HepG2 (cell line): ENCODE data around the gene SEBOX. TPM values are rescaled to one million over a fixed set of nuclear protein-coding genes. Genes with fewer than 3 reads are reported as not detected.

Experiments
- ATF3 ChIP-seq: sonication (generic); formaldehyde crosslinking; IDR thresholded peaks from 2 replicates; pipeline ENCODE4 v1.4.0; 2020; ENCODE audit warnings: missing genetic modification reagents
- MLLT10 ChIP-seq: sonication (generic); formaldehyde crosslinking; IDR thresholded peaks from 2 replicates; pipeline ENCODE4 v1.4.0; 2020; ENCODE audit warnings: missing genetic modification reagents
- PAX8 ChIP-seq: sonication (generic); formaldehyde crosslinking; IDR thresholded peaks from 2 replicates; pipeline ENCODE4 v1.8.0; 2022; ENCODE audit warnings: mild to moderate bottlenecking, missing genetic modification reagents, borderline replicate concordance
- PRDM15 ChIP-seq: sonication (generic); formaldehyde crosslinking; IDR thresholded peaks from 2 replicates; pipeline ENCODE4 v1.4.0; 2020; ENCODE audit warnings: missing genetic modification reagents
- RNF2 ChIP-seq: fragments of 450-650 bp; conservative IDR thresholded peaks from 2 replicates; pipeline ENCODE4 v1.6.1; 2016; ENCODE audit warnings: low read depth
- SMARCC2 ChIP-seq: fragments of 450-650 bp; IDR thresholded peaks from 2 replicates; pipeline ENCODE4 v1.6.1; 2017; ENCODE audit warnings: antibody characterized with exemption, mild to moderate bottlenecking
- SMYD3 ChIP-seq: sonication (generic); formaldehyde crosslinking; IDR thresholded peaks from 2 replicates; pipeline ENCODE4 v1.8.1; 2023; ENCODE audit warnings: mild to moderate bottlenecking, missing genetic modification reagents
- ZHX1 ChIP-seq: sonication (generic); formaldehyde crosslinking; IDR thresholded peaks from 2 replicates; pipeline ENCODE4 v1.8.1; 2022; ENCODE audit warnings: low read depth, mild to moderate bottlenecking, missing genetic modification reagents
- ZHX2 ChIP-seq, 2 experiments: sonication (generic) in 1 of 2; formaldehyde crosslinking in 1 of 2; IDR thresholded peaks; 2 replicates each; pipeline versions ENCODE4 v1.6.1 to v1.9.0; 2014 to 2022; ENCODE audit warnings: antibody characterized with exemption in 1 of 2, borderline replicate concordance in 1 of 2, inconsistent platforms in 1 of 2, low read depth in 1 of 2, missing genetic modification reagents in 1 of 2
- ZMYM3 ChIP-seq: sonication (generic); formaldehyde crosslinking; IDR thresholded peaks from 2 replicates; pipeline ENCODE4 v1.5.1; 2020; ENCODE audit warnings: mild to moderate bottlenecking, missing genetic modification reagents
- ZNF547 ChIP-seq: sonication (generic); formaldehyde crosslinking; IDR thresholded peaks from 2 replicates; pipeline ENCODE4 v1.5.1; 2020; ENCODE audit warnings: mild to moderate bottlenecking, missing genetic modification reagents
- ZNF563 ChIP-seq: sonication (generic); formaldehyde crosslinking; IDR thresholded peaks from 2 replicates; pipeline ENCODE4 v1.8.0; 2022; ENCODE audit warnings: mild to moderate bottlenecking, moderate library complexity, missing genetic modification reagents
- ZNF749 ChIP-seq: sonication (generic); formaldehyde crosslinking; IDR thresholded peaks from 2 replicates; pipeline ENCODE4 v1.8.0; 2022; ENCODE audit warnings: mild to moderate bottlenecking, missing genetic modification reagents, moderate library complexity, borderline replicate concordance
- ZSCAN20 ChIP-seq: sonication (generic); formaldehyde crosslinking; IDR thresholded peaks from 2 replicates; pipeline ENCODE4 v1.4.0; 2020; ENCODE audit warnings: missing genetic modification reagents, mild to moderate bottlenecking, borderline replicate concordance
- polyA plus RNA-seq, 8 experiments: library from polyadenylated mRNA; depleted of rRNA in 3 of 8; stranded (reverse) in 7 of 8; unstranded in 1 of 8; fragments of >200 nt; fragmentation: Illumina TruSeq in 4 of 8; extraction: Trizol in 4 of 8; gene quantifications; 2 replicates each; pipeline versions ENCODE4 v1.2.1 to v1.2.3, GENCODE V29; 2011 to 2016; ENCODE audit warnings: low read depth in 4 of 8, missing spikeins in 1 of 8, mixed read lengths in 1 of 8; ENCODE audit not compliant: insufficient read depth in 1 of 8
- total RNA-seq, 5 experiments: library from RNA; depleted of rRNA; stranded (reverse); fragments of >200 nt; fragmentation: Illumina TruSeq; extraction: Trizol; gene quantifications; 2 replicates each; pipeline ENCODE4 v1.2.3, GENCODE V29; 2016; ENCODE audit warnings: low read depth in 1 of 5

Gene SEBOX
- total and polyA plus RNA-seq, 2 of the 13 experiments (the other 11 are each of a cell fraction or from before 2014, with no cell fraction given), result not detected

GRCh38 chr17:28404812-28405570, 40.0 kb upstream of the SEBOX start (continued):
- TF ChIP-seq PRDM15 (CRISPR knock-in tag), result peak; percentile 67
- no peak for TF ChIP-seq SMYD3 (CRISPR knock-in tag)
- no peak for TF ChIP-seq SMARCC2
- TF ChIP-seq ZHX2 (IDR thresholded peaks at IDR 0.05; ENCODE audit: low read depth), result no peak
- TF ChIP-seq ZHX2 (CRISPR knock-in tag; IDR thresholded peaks at IDR 0.05; ENCODE audit: borderline replicate concordance), result peak; percentile 65; the same call in 1 of the 2 replicates
- TF ChIP-seq ZNF749, result no peak; the same call in 1 of the 2 replicates
- no peak for TF ChIP-seq MLLT10 (CRISPR knock-in tag)
- TF ChIP-seq RNF2, result no peak
- peak; percentile 8; the same call in 1 of the 2 replicates for TF ChIP-seq ZMYM3 (CRISPR knock-in tag)
- no peak for TF ChIP-seq ATF3 (CRISPR knock-in tag)
- no peak for TF ChIP-seq ZHX1 (CRISPR knock-in tag)
- 0 out of 2 replicates have a peak, but pooled peaks have one; percentile 6 for TF ChIP-seq ZSCAN20
- TF ChIP-seq ZNF563 (CRISPR knock-in tag), result peak; percentile 42; the same call in 1 of the 2 replicates
- TF ChIP-seq ZNF547, result no peak
- no peak for TF ChIP-seq PAX8
